Esophagus squamous epithelium (tissue), 5 donors: Measurements from ENCODE around the gene ILKAP. TPM values are rescaled to one million over a fixed set of nuclear protein-coding genes. Genes with fewer than 3 reads are reported as not detected.

Source experiments
- DNase-seq: peaks from one replicate; lab custom pipeline; 2025; lab: John Stamatoyannopoulos, UW
- H3K27ac ChIP-seq, 4 donors: fragments of 200-600 bp; sonication (generic); one replicate each; pipeline ENCODE4 v1.5.1; 2016 to 2019; ENCODE audit warnings: mild to moderate bottlenecking in 1 of 4
- H3K27me3 ChIP-seq, 4 donors: fragments of 200-600 bp; sonication (generic); 1 replicate in 3 of 4; 2 replicates in 1 of 4; pipeline versions ENCODE4 v1.5.1 to v1.6.0; 2017 to 2021; ENCODE audit warnings: antibody characterized with exemption in 1 of 4
- H3K36me3 ChIP-seq, 3 donors: fragments of 200-600 bp; sonication (generic); one replicate each; pipeline ENCODE4 v1.5.1; 2016 to 2019
- H3K4me1 ChIP-seq, 3 donors: fragments of 200-600 bp; sonication (generic); one replicate each; pipeline ENCODE4 v1.5.1; 2017 to 2019
- H3K4me3 ChIP-seq, 4 donors: fragments of 200-600 bp; sonication (generic); 1 replicate in 3 of 4; 2 replicates in 1 of 4; pipeline ENCODE4 v1.5.1; 2016 to 2019; ENCODE audit warnings: mild to moderate bottlenecking in 2 of 4, moderate library complexity in 1 of 4
- H3K9me3 ChIP-seq, 3 donors: fragments of 200-600 bp; sonication (generic); one replicate each; pipeline ENCODE4 v1.5.1; 2016 to 2019
- POLR2A ChIP-seq, 4 donors: fragments of 450-650 bp; IDR thresholded peaks; one replicate each; pipeline ENCODE4 v1.6.1; 2017; ENCODE audit warnings: antibody characterized with exemption in 4 of 4, mild to moderate bottlenecking in 4 of 4, moderate library complexity in 3 of 4
- WGBS, 2 donors: methylation state at CpG; one replicate each; pipeline ENCODE4 v1.1.5; 2018; 5-methylcytosine and 5-hydroxymethylcytosine counted together
- intact Hi-C: fragments of 100-400 bp; cut with DNase I; formaldehyde crosslinking; loops from one replicate; pipeline ENCODE4 v1.15.0; 2022
- total RNA-seq, 4 donors: library from RNA; depleted of rRNA; stranded (reverse); fragments of >200 nt; gene quantifications; one replicate each; pipeline ENCODE4 v1.1.0, GENCODE V29; 2016
- TF ChIP-seq, protein P1 (sequence below), 6 experiments: fragments of 450-650 bp in 4 of 6; fragments of 200-600 bp in 2 of 6; sonication (generic) in 2 of 6; IDR thresholded peaks; one replicate each; pipeline ENCODE4 v1.5.1; 2016 to 2019; ENCODE audit warnings: antibody characterized with exemption in 6 of 6, mild to moderate bottlenecking in 4 of 6, moderate library complexity in 4 of 6
- donor health status: DM: yes; HTN: yes; CAD: no.

ILKAP gene
- total RNA-seq, 4 donors from 2014 or later: 13.3 to 38.3 (median 20.7) TPM

GRCh38 chr2:238139196-238140039 lies 64.1 kb downstream of the ILKAP start:
- H3K4me3 ChIP-seq: peak overlapping the region in 3 of 4 donors; percentile 18 to 41 (median 23)
- intact Hi-C loops: no loop called here
- TF ChIP-seq POLR2A (IDR thresholded peaks at IDR 0.05): no peak
- TF ChIP-seq, protein P1, sequence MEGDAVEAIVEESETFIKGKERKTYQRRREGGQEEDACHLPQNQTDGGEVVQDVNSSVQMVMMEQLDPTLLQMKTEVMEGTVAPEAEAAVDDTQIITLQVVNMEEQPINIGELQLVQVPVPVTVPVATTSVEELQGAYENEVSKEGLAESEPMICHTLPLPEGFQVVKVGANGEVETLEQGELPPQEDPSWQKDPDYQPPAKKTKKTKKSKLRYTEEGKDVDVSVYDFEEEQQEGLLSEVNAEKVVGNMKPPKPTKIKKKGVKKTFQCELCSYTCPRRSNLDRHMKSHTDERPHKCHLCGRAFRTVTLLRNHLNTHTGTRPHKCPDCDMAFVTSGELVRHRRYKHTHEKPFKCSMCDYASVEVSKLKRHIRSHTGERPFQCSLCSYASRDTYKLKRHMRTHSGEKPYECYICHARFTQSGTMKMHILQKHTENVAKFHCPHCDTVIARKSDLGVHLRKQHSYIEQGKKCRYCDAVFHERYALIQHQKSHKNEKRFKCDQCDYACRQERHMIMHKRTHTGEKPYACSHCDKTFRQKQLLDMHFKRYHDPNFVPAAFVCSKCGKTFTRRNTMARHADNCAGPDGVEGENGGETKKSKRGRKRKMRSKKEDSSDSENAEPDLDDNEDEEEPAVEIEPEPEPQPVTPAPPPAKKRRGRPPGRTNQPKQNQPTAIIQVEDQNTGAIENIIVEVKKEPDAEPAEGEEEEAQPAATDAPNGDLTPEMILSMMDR (IDR thresholded peaks at IDR 0.05): peak in 5 of 6 experiments; percentile 16 to 45 (median 28)

GRCh38 chr2:238138331-238139195 lies 64.9 kb downstream of the ILKAP start, which contains the start of gene KLHL30:
Gene KLHL30 (plus strand): TSS chr2:238138668. CDS start chr2:238140755, 2,087 bp downstream.
- no peak for DNase-seq

More at GRCh38 chr2:238139196-238140039, 64.1 kb downstream of the ILKAP start:
- Histone ChIP-seq H3K36me3 (no peaks in the 10 kb centered on the region), H3K4me1 (peaks cover 27 to 60% (median 49%) of the 10 kb centered on the region in 3 donors), H3K27me3 (no peaks in the 10 kb centered on the region), H3K9me3 (no peaks in the 10 kb centered on the region), H3K27ac (no peak overlapping the region)
- 77 to 83% methylated on average over 7 to 24 of the region's 56 CpGs for WGBS, 2 donors
- DNase-seq: no peak

DNA sequence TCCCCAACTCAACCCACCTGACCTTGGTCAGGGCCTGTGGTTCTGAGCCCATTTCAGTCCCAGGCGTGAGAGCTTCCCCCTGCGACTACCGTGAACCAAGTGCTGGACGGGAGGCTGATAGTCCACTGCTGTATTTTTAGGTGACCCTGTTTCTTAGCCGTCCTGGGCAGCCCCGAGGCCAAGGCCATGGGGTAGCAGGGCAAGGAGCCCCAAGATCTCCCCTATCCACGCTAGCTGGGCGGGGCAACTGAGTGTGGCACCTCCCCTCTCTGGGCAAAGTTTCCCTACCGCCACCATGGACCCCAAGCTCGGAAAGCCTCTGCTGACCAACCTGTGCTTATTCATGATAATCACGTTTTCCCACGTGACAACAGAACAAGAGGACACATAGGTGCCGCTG lies 65.6 kb downstream of the ILKAP start:
- no peaks in the 10 kb centered on the region for H3K36me3 ChIP-seq
- no peak overlapping the region for H3K4me3 ChIP-seq
- 93 to 100% methylated on average over 1 to 5 of the region's 13 CpGs for WGBS, 2 donors
- no peak for TF ChIP-seq POLR2A (IDR thresholded peaks at IDR 0.05)
- TF ChIP-seq, protein P1 (IDR thresholded peaks at IDR 0.05): no peak
- H3K27me3 ChIP-seq: no peaks in the 10 kb centered on the region
- H3K9me3 ChIP-seq: no peaks in the 10 kb centered on the region
- intact Hi-C loops: no loop called here
- peaks cover 18 to 48% (median 37%) of the 10 kb centered on the region in 3 donors for H3K4me1 ChIP-seq
- peak overlapping the region in 1 of 4 donors; percentile 31 for H3K27ac ChIP-seq
- DNase-seq: no peak

More at GRCh38 chr2:238138331-238139195, 64.9 kb downstream of the ILKAP start, which contains the start of gene KLHL30:
- no peak for TF ChIP-seq POLR2A (IDR thresholded peaks at IDR 0.05)
- H3K27ac ChIP-seq: peak within 1 kb of the TSS in 3 of 4 donors; percentile 6 to 31 (median 24)
- H3K9me3 ChIP-seq: no peaks in the 10 kb centered on the region
- no peaks in the 10 kb centered on the region for H3K27me3 ChIP-seq
- WGBS, 2 donors: 52 to 73% methylated on average over 4 to 11 of the region's 22 CpGs
- H3K4me1 ChIP-seq: peaks cover 22 to 54% (median 44%) of the 10 kb centered on the region in 3 donors
- H3K4me3 ChIP-seq: peak within 1 kb of the TSS in 3 of 4 donors; percentile 18 to 41 (median 23)
- H3K36me3 ChIP-seq: no peaks in the 10 kb centered on the region
- intact Hi-C loops: no loop called here

GRCh38 chr2:238136820-238137537 lies 66.5 kb downstream of the ILKAP start:
- Histone ChIP-seq H3K4me3 (no peak overlapping the region), H3K9me3 (no peaks in the 10 kb centered on the region), H3K36me3 (no peaks in the 10 kb centered on the region), H3K4me1 (peaks cover 12 to 39% (median 28%) of the 10 kb centered on the region in 3 donors), H3K27me3 (no peaks in the 10 kb centered on the region), H3K27ac (peak overlapping the region in 1 of 4 donors; percentile 61)
- WGBS, 2 donors: 70% methylated on average over 7 of the region's 14 CpGs; no CpG with 5 or more reads in 1 of the 2 donors
- no peak for DNase-seq
- intact Hi-C loops: no loop called here
- TF ChIP-seq, protein P1 (IDR thresholded peaks at IDR 0.05): no peak
- TF ChIP-seq POLR2A (IDR thresholded peaks at IDR 0.05): no peak
